Retinal pigment epithelial cell (primary cell): ENCODE measurements around the gene PTPRK.

Source experiments
- DNase-seq: peaks from one replicate; pipeline ENCODE4 v3.0.0-alpha.2; 2010; ENCODE audit warnings: low read depth
- H3K4me3 ChIP-seq: 2 replicates; pipeline ENCODE4 v1.5.1; 2011; ENCODE audit warnings: mild to moderate bottlenecking, low read length, control low read depth, moderate library complexity
- CTCF ChIP-seq: conservative IDR thresholded peaks from 2 replicates; pipeline ENCODE4 v1.5.1; 2011; ENCODE audit warnings: low read depth, low read length, control low read depth, inconsistent platforms

The PTPRK gene

GRCh38 chr6:128364766-128365519 lies 155.5 kb downstream of the PTPRK start:
- no peak for DNase-seq
- TF ChIP-seq CTCF = no peak

GRCh38 chr6:128363020-128363813 lies 157.2 kb downstream of the PTPRK start:
- no peak for TF ChIP-seq CTCF
- no peak overlapping the region for H3K4me3 ChIP-seq
- DNase-seq = no peak

More at GRCh38 chr6:128364766-128365519, 155.5 kb downstream of the PTPRK start:
- no peak overlapping the region for H3K4me3 ChIP-seq

- H3K4me3 ChIP-seq = no peak overlapping the region
- no peak for TF ChIP-seq CTCF
- no peak for DNase-seq
Measured at GRCh38 chr6:128361378-128361777, 159.0 kb downstream of the PTPRK start.

- no peak overlapping the region for H3K4me3 ChIP-seq
- no peak for TF ChIP-seq CTCF
- DNase-seq = no peak
Measured at GRCh38 chr6:128358244-128358776, 162.1 kb downstream of the PTPRK start.

- H3K4me3 ChIP-seq = no peak overlapping the region
- no peak for DNase-seq
- TF ChIP-seq CTCF = no peak
Measured at GRCh38 chr6:128357392-128358130, 162.8 kb downstream of the PTPRK start.

- no peak for TF ChIP-seq CTCF
- no peak overlapping the region for H3K4me3 ChIP-seq
- DNase-seq = no peak
Measured at GRCh38 chr6:128352366-128352765, 168.0 kb downstream of the PTPRK start.
